ENCODE data around the gene GLRX3.
"Not testable (repeated sequence)": the region's sequence is repeated elsewhere in the genome, so short reads cannot be mapped to it uniquely, and the experiment has no call there.

The GLRX3 gene

GRCh38 chr10:130136226-130137089 is at the start of gene GLRX3:
Gene GLRX3 (plus strand): TSS chr10:130136391. CDS start chr10:130136421, 30 bp downstream.
- peak; percentile 85 to 87 for DNase-seq

GRCh38 chr10:130090565-130090964 is 45.6 kb upstream of the GLRX3 start:
- not testable (repeated sequence) for DNase-seq

DNA sequence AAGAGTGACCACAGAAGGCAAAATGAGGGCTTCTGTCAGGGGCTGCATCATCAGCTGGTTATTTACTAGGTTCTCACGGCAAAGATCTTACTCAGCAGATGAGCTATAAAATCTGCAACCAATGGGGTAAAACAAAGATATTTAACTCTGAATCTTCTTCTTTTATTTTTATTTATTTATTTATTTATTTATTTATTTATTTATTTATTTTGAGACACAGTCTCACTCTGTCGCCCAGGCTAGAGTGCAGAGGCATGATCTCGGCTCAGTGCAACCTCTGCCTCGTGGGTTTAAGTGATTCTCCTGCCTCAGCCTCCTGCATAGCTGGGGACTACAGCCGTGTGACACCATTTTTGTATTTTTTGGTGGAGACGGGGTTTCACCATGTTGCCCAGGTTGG is 36.8 kb upstream of the GLRX3 start:
- DNase-seq, result no peak

DNA sequence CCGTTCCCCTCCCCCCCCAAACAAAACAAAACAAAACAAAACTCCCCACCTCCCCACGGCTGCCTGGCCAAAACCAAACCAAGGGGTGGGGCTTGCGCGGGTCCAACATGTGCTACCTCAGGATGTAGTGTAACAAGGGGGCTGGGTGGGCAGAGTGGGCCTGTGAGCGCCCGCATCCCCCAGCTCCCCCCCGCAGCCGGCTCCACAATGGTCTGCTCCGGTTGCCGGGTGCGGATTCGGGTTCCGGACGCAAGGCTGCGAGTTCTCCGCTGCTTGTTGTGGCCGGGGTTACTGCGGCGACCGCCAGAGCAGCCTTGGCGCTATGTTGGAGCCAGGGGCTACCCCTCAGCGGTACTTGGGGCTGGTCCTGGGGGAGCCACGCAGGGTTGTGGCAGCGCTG is 30.5 kb upstream of the GLRX3 start:
- DNase-seq, result no peak

- peak in 1 of 2 donors; percentile 17 for DNase-seq
Observed at GRCh38 chr10:130108146-130108545, 28.0 kb upstream of the GLRX3 start.

- no peak for DNase-seq
Observed at GRCh38 chr10:130108934-130109604, 27.1 kb upstream of the GLRX3 start.

DNA sequence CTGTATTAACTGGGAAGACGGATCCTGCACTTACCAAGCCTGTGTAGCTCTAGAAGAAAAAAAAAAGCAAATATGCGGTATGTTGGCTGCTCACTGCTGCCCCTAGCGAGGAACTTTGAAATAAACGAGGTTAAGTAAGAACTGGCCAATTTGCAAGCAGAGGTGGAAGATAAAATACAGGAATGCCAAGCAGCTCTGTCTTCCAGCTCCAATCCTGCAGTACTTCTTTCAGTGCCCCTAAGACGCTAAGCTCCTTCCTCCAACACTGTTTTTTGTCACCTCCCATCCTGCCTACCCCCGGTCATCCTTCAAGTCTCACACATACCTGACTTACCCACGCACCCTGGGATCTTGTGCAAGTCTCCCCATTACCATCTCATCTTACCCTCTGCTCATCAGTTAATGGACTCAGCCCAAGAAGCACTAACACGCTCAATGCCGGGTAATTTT is 26.4 kb upstream of the GLRX3 start:
- peak; percentile 69 to 84 for DNase-seq

GRCh38 chr10:130110246-130111112 is 25.7 kb upstream of the GLRX3 start, which contains the start of gene C10orf143:
Gene C10orf143 (minus strand): TSS chr10:130110830. CDS start chr10:130110772, 58 bp downstream.
- peak; percentile 96 to 98 for DNase-seq

DNA sequence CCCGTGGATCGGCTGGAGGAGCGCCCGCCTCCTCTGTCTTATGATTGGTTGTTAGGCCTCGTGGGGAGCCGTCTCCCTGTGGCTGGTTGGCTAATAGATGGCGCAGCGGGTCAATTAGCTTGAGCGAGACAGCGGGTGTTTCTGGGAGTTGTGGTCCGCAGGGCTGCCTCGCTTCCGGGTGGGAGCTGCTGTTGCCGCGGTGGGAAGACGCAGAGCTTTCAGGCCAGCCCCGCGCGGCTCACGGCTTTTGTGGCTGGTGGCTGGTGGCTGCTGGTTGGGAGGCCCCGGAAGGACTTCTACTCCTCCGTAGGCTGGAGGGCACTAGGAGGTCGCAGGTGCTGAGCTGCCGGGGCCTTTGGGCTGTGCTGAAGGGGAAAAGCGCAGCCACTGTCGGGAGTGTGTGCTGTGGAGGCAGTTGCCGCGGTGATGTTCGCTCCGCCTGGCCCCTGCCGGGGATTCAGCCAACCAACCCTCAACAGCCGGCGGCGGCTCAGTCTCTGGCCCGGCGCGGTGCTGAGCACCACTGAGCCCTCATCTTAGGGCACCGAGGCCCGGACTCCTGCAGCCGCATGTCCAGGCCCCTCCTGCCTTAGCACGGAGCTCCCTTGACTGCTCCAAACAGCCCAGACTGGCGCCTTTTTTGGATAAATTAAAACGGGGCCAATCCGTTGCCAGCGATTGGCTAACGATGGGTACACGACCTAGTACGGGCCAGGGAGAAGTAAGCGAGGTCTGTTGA is 24.9 kb upstream of the GLRX3 start:
- DNase-seq, result peak; percentile 96

- no peak for DNase-seq
Observed at GRCh38 chr10:130111852-130112180, 24.4 kb upstream of the GLRX3 start.

GRCh38 chr10:130112821-130113220 is 23.4 kb upstream of the GLRX3 start:
- DNase-seq, result no peak

GRCh38 chr10:130116942-130117341 is 19.2 kb upstream of the GLRX3 start:
- not testable (repeated sequence) for DNase-seq

GRCh38 chr10:130117535-130117934 is 18.7 kb upstream of the GLRX3 start:
- DNase-seq, result not testable (repeated sequence)

- no peak for DNase-seq
Observed at GRCh38 chr10:130121486-130122079, 14.6 kb upstream of the GLRX3 start.

DNA sequence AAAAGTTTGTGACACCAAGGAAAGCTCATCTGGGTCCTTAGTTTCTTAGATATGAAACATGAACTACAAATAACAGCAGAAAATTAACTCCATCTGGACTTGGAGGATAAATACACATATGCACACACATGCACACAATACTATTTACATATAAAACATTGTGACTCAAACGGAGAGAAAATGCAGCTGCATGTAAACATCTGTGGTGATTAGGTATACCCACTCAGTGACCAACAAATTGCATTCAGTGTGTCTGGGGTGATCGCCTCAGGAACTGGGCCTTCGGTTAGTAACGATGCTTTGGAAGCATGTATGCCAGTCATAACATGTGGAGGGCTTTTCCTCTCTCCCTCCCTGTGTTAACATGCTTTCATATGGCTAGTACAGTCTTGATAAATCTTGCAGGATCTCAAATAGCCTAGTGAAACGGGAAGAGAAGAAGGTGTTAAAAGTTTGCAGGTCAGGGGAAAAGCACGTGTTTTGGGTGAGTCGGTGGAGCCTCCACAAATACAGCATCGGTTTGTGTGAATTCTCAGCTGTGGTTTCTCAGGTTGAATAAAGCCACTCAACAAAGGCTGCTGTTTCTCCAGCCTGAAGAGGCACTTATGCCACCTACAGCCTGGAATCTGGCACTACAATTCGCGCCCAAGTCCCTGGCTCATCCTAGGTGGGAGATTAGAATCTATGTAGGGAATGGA is 8.7 kb upstream of the GLRX3 start:
- DNase-seq, result peak; percentile 49 to 66

GRCh38 chr10:130128062-130128781 is 8.0 kb upstream of the GLRX3 start:
- no peak for DNase-seq

GRCh38 chr10:130128922-130129321 is 7.3 kb upstream of the GLRX3 start:
- no peak for DNase-seq

DNA sequence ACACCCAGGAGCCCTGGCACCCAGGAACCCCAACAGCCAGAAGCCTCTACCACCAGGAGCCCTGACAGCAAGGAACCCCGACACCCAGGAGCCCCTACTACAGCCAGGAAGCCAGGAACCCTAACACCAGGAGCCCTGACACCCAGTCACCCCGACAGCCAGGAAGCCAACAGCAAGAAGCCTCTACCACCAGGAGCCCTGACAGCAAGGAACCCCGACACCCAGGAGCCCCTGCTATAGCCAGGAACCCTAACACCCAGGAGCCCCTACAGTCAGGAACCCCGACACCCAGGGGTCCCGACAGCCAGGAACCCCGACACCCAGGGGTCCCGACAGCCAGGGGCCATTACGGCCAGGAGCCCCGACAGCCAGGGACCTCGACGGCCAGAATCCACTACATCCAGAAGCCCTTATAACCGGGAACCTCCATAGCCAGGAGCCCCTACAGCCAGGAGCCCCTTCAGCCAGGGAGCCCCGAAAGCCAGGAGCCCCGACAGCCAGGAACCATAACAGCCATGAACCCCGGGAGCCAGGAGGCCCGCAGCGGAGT is 440 bp upstream of the GLRX3 start:
- no peak for DNase-seq

- no peak for DNase-seq
Observed at GRCh38 chr10:130137090-130137448, 878 bp downstream of the GLRX3 start.

Measured in CD4-positive, alpha-beta T cell treated with Interleukin-1 beta for 1 hour (primary cell).